ENCODE results near the gene PAPPA2. TPM values are rescaled to one million over a fixed set of nuclear protein-coding genes. Genes with fewer than 3 reads are reported as not detected.

PAPPA2 gene
- total and polyA plus RNA-seq, 9 of the 15 experiments (the other 6 are each of a cell fraction or from before 2014, with no cell fraction given) = 0.01 to 0.15 (median 0.05) TPM; not detected in 2

DNA sequence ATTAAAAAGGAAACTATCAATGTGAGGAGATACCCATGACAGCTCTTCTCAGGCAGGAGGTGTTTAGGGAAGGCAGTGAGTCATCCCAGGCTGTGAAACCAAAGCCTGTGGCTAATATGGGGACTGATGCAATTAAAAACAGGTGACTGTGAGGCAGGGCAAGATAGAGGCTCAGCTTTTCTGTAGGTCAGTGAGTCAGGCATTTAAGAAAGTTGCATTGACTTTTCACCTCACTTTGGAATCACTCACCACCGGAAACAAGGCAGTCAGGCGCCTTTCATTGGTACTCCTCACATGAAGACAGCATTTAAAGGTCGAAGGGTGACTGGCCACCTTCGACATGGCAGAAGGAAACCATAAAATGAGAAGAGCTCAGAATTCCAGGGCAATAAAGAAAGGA is 54.5 kb downstream of the PAPPA2 start (continued):
- TF ChIP-seq, protein P1, sequence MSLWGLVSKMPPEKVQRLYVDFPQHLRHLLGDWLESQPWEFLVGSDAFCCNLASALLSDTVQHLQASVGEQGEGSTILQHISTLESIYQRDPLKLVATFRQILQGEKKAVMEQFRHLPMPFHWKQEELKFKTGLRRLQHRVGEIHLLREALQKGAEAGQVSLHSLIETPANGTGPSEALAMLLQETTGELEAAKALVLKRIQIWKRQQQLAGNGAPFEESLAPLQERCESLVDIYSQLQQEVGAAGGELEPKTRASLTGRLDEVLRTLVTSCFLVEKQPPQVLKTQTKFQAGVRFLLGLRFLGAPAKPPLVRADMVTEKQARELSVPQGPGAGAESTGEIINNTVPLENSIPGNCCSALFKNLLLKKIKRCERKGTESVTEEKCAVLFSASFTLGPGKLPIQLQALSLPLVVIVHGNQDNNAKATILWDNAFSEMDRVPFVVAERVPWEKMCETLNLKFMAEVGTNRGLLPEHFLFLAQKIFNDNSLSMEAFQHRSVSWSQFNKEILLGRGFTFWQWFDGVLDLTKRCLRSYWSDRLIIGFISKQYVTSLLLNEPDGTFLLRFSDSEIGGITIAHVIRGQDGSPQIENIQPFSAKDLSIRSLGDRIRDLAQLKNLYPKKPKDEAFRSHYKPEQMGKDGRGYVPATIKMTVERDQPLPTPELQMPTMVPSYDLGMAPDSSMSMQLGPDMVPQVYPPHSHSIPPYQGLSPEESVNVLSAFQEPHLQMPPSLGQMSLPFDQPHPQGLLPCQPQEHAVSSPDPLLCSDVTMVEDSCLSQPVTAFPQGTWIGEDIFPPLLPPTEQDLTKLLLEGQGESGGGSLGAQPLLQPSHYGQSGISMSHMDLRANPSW (CRISPR knock-in tag; IDR thresholded peaks at IDR 0.05) = no peak
- TF ChIP-seq JUN (IDR thresholded peaks at IDR 0.05; ENCODE audit: borderline replicate concordance, low read depth, low read length) = peak; percentile 83
- TF ChIP-seq JUN (CRISPR knock-in tag; IDR thresholded peaks at IDR 0.05; ENCODE audit: borderline replicate concordance) = no peak
- TF ChIP-seq ZNF197 (CRISPR knock-in tag; IDR thresholded peaks at IDR 0.05; ENCODE audit: low read depth) = no peak
- TF ChIP-seq POLR2AphosphoS2 (IDR thresholded peaks at IDR 0.05; ENCODE audit: low read length) = no peak
- TF ChIP-seq, protein P2, sequence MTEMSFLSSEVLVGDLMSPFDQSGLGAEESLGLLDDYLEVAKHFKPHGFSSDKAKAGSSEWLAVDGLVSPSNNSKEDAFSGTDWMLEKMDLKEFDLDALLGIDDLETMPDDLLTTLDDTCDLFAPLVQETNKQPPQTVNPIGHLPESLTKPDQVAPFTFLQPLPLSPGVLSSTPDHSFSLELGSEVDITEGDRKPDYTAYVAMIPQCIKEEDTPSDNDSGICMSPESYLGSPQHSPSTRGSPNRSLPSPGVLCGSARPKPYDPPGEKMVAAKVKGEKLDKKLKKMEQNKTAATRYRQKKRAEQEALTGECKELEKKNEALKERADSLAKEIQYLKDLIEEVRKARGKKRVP (CRISPR knock-in tag; IDR thresholded peaks at IDR 0.05) = peak; percentile 63; the same call in 1 of the 2 replicates
- TF ChIP-seq PHF21A (IDR thresholded peaks at IDR 0.05; ENCODE audit: borderline replicate concordance, low read depth) = no peak
- TF ChIP-seq YY1 (IDR thresholded peaks at IDR 0.05; ENCODE audit: borderline replicate concordance in 1 of 3, control insufficient read depth in 1 of 3, extremely low read depth in 1 of 3, insufficient read depth in 3 of 3, insufficient read length in 1 of 3, insufficient replicate concordance in 2 of 3, low read depth in 1 of 3, low read length in 2 of 3) = no peak
- no peak for TF ChIP-seq PURB (CRISPR knock-in tag; IDR thresholded peaks at IDR 0.05; ENCODE audit: low read depth)
- no peak for TF ChIP-seq PHF8 (IDR thresholded peaks at IDR 0.05; ENCODE audit: borderline replicate concordance, low read length)
- TF ChIP-seq DLX4 (CRISPR knock-in tag; IDR thresholded peaks at IDR 0.05) = no peak
- no peak for TF ChIP-seq CHD1 (IDR thresholded peaks at IDR 0.05; ENCODE audit: low read length)
- TF ChIP-seq MIER1 (IDR thresholded peaks at IDR 0.05; ENCODE audit: low read depth) = no peak
- no peak for TF ChIP-seq POU5F1 (IDR thresholded peaks at IDR 0.05; ENCODE audit: borderline replicate concordance, low read depth, low read length, partially characterized antibody)
- no peak for TF ChIP-seq ASH1L (IDR thresholded peaks at IDR 0.05; ENCODE audit: borderline replicate concordance, low read depth, partially characterized antibody)
- TF ChIP-seq EGR1 (conservative IDR thresholded peaks at IDR 0.05) = no peak
- no peak for TF ChIP-seq FOXJ3 (CRISPR knock-in tag; IDR thresholded peaks at IDR 0.05)
- no peak for TF ChIP-seq KHSRP (IDR thresholded peaks at IDR 0.05)
- no peak for TF ChIP-seq OTX1 (CRISPR knock-in tag; IDR thresholded peaks at IDR 0.05)
- TF ChIP-seq ZNF3 (CRISPR knock-in tag; IDR thresholded peaks at IDR 0.05) = no peak
- TF ChIP-seq ELF1 (tag; IDR thresholded peaks at IDR 0.05) = no peak
- no peak for TF ChIP-seq CAMTA2 (CRISPR knock-in tag; conservative IDR thresholded peaks at IDR 0.05)
- TF ChIP-seq NFXL1 (CRISPR knock-in tag; IDR thresholded peaks at IDR 0.05) = no peak
- no peak for TF ChIP-seq ZBTB1 (CRISPR knock-in tag; IDR thresholded peaks at IDR 0.05; ENCODE audit: borderline replicate concordance, low read depth)
- no peak; the same call in 1 of the 2 replicates for TF ChIP-seq ATF7 (IDR thresholded peaks at IDR 0.05)
- TF ChIP-seq ZNF589 (CRISPR knock-in tag; IDR thresholded peaks at IDR 0.05; ENCODE audit: low read depth) = peak; percentile 75
- TF ChIP-seq NFIC (IDR thresholded peaks at IDR 0.05) = no peak
- TF ChIP-seq ZNF764 (CRISPR knock-in tag; IDR thresholded peaks at IDR 0.05; ENCODE audit: low read depth) = no peak
